HG03575 (cell line): ENCODE measurements around the gene WDR43.

ENCODE experiments used
- ATAC-seq: cut with Tn5 transposase; IDR thresholded peaks from one replicate; pipeline ENCODE4 v1.9.1; 2021; ENCODE audit not compliant: unreplicated experiment, insufficient number of reproducible peaks, low FRiP score; ENCODE audit errors: extremely low read depth

WDR43 gene

GRCh38 chr2:28906821-28907220 is 12.4 kb downstream of the WDR43 start:
- no peak for ATAC-seq

GRCh38 chr2:28908172-28908571 is 13.7 kb downstream of the WDR43 start:
- ATAC-seq: no peak

DNA sequence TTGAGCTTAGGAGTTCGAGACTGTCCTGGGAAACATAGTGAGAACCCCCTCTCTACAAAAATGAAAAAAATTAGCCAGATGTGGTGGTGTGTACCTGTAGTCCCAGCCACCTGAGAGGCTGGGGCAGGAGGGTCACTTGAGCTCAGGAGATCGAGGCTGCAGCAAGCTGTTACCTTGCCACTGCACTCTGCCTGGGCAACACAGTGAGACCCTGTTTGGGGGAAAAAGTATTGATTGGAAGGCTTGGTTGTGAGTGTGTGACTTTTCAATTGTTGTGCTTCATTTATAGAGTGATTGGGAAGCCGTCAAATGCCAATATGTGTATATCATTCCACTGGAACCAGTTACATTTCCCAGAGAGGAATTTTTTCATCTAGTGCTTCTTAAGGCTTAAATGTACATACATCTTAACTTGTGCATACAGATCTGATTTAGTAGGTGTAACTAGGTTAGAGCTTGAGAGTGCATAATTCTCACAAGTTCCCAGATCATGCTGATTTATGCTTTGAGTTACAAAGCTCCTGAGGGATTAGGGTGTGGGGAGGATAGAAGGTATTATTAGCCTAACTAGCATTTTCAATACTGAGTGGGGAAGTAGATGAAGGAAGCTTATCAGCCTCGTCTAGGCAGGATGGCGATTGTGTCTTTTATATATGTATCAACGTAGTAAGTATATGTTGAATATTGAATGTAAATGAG is 15.3 kb downstream of the WDR43 start:
- ATAC-seq: no peak

DNA sequence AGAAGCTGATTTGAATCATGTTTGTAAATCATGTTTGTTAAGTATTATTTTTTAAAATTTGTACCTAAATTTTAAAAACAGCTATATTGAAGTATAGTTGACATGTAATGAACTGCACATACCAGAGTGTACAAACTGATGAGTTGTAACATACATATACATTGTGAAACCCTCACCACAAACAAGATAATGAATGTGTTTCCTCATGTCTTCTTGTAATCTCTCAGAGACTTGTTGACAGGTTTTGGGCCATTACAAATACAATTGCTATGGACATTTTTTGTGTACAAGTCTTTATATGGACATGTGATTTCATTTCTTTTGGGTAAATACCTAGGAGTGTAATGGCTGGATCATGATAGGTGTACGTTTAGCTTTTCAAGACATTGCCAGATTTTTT is 21.5 kb downstream of the WDR43 start:
- ATAC-seq: no peak

DNA sequence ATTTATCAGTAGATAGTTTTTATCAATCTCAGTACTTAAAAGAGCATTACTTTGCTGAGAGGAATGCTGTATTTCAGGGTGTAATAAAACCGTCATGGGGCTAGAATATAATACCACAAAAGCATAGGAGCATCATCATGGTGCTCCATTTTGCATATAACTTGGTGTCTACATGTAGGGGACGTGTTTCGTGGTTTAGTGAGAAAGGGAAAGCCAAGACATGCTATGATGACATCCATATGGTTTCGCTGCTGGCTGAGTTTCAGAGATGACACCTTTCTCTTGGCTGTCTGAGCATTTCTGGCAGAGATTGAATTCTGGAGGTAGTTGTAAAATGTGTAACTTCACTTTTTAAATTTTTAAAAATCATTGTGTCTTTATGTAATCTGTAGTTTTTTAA is 32.4 kb downstream of the WDR43 start:
- no peak for ATAC-seq

DNA sequence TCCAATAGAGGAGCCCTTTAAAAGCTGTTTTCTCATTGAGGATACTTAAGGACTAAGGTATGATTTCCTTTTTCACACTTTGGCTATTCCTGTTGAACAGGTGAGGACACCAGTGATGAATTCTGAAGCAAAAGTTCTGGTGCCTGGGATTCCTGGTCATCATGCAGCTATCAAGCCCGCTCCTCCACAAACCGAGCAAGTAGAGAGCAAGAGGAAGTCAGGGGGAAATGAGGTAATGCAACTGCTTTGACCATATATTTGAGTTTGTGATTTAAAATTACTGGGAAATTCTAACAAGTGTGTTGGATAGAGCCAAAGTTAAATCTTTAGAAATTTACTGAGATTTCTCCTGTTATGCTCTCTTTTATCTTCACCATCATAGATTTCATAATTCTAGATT is 33.0 kb downstream of the WDR43 start:
- ATAC-seq: no peak

DNA sequence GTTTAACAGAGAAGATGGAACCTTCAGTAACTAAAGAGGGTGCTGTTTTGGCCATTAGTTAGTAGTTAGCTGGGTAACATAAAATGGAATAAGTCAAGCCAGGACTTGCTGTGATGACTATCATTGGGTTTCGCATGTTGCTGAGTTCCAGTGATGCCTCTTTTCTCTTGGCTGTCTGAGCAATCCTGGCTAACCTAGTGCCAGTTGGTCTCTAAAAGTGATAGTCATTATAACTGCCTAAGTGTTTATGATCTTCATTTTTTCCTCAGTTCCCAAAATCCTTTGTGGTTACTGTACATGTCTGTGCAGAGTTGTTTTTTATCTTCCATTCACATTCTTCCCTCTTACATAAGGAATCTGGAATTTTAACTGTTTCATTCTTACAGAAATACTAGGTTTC is 33.4 kb downstream of the WDR43 start:
- no peak for ATAC-seq

GRCh38 chr2:28929581-28929980 is 35.1 kb downstream of the WDR43 start:
- ATAC-seq: no peak

DNA sequence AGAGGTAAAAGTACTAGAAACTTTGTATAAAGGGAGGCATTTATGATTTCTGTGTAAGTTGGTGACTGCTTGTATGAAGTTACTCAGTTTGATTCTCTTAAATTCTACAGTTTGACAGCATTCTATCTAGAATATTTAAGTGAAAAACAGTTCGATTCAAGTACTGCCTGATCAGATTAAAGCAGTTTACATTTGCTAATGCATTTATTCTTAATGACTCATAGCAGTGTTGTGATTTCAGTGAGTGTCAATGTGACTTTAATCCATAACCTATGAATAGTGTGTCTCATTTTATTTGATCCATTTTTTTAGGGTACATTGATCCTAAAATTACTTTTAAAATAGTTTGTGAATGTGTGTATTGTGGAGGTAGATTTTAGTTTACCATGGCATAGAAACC is 35.7 kb downstream of the WDR43 start:
- ATAC-seq: no peak

GRCh38 chr2:28934769-28935168 is 40.3 kb downstream of the WDR43 start:
- no peak for ATAC-seq

DNA sequence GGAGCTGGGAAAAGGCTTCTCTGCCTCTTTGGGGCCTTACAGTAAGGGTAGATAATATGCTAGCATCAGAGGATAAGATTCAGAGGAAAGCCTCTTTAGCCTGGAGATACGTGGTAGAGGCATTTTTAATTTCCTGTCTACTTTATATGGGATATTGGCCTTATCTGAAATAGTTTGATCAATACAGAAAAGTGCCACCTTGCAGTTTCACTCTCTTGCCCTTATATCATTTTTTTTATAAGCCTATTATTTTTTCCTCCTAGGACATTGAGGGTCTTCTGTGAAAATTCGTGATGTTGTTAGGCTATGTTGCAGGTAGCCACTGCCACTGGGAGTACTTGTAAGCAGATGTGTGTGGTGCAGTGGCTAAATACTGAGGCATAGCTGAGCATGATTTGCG is 46.5 kb downstream of the WDR43 start:
- no peak for ATAC-seq

DNA sequence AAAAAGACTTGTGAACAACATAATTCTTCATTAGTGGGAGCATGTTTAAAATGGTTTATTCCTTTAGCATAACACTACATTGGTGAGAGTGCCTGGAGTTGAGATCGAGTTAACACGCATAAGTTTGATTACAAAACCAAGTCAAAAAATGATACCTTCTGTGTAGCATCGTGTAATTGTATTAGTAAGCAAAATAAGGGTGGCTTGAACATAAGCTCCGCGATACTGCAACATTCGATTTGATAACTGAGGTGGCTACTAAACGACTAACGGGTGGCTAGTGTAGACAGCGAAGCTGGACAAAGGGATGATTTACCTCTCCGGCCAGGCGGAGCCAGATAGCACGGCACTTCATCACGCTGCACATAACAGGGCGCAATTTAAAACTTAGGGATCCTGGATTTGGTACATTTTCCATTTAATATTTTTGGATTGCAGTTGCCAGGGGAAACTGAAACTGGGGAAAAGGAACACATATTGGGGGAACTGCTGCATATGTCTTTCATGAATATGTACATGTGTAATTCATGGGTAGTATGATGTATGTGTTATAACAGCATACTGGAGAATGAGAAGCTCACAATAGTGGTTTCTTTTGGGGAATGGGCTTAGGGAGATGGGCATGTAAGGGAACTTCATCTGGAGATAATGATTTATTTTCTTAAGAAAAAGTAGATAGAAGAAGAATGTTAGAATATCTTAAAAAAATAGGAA is 50.2 kb downstream of the WDR43 start:
- no peak for ATAC-seq

DNA sequence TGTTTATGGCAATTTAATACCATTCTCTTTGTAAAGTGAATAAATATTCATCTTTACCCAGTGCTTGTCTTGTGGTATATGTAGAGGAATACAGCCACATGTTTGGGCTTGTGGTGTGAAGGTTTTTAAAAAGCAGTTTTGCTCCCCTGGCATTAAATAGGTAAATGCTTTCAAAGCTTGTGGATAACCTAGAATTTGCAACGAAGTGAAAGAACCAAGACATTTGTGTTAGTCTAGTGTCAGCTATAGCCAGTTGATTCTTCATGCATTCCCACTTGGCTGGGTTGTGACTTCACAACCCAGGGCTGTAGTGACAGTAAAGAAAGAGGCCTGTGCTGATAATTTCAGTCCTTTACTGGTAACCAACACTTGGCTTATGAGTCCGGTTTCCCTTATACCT is 53.7 kb downstream of the WDR43 start:
- ATAC-seq: no peak

GRCh38 chr2:28949190-28949589 is 54.7 kb downstream of the WDR43 start:
- ATAC-seq: no peak

GRCh38 chr2:28949617-28950305 is 55.3 kb downstream of the WDR43 start:
- no peak for ATAC-seq

DNA sequence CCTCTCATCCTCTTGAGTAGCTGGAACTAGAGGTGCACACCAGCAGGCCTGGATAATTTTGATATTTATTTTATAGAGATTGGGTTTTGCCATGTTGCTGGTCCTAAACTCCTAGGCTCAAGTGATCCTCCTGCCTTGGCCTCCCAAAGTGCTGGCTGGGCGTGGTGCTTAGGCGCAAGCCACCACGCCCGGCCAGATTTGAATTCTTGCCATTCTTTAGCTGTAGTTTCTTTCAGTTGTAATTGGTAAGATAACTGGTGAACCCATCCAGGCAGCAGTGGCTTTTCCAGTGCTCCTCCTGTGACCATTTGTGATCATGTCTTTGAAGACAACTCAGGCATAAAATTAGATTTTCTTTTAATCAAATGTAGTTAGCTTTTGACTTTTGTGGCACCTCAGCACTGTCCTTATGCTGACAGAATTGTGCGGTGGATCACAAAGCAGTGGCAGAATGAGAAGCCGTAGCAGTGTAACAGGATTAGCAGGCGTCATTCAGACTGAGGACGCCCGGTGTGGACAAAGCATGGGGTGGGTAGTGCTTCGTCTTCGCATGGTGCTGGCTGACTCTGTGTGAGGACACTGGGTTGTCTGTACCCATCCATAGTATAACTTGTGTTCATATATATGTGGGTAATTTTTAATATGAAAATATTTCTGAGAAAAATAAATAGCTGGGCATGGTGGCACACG is 56.6 kb downstream of the WDR43 start:
- ATAC-seq: no peak

DNA sequence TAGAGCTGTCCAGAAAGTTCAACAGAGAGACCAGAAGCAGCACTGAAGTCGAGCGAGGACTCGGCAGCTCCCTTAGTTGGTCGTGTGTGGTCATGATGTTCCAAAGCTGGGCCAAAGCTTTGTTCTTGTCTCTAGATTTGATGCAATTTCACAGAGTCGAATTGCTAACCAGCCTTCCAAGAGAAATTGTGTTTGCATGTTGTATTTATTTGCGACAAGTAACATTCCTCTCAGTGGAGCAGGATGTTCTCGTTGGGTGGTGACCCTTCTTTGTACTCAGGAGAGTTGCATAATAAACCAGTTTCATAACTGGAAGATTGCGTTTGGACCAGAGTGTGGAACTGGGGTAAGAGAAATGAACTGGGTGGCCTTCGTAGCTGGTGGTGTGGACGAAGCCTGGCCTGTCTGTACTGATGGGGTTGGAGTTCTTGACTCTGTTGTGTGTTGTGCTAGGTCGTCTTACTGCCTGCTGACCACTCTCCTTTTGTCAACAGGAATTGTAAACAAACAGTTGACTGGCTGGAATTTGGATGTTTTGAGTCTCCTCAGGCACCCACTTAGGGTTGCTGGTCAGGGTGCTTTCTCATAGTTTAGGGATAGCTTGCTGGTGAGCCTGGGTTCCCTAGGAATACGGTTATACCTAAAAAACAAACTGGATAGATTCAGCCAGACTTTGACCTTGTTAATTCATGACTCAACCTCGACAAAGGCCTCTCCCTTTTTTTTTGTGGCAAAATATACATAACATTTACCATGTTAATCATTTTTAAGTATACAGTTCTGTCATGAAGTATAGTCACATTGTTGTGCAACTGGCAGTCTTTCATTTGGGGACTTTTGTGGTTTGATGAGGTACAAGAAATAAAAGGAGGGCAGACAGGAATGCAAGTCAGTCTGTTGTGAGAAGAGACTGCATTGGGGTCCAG is 57.7 kb downstream of the WDR43 start:
- no peak for ATAC-seq

DNA sequence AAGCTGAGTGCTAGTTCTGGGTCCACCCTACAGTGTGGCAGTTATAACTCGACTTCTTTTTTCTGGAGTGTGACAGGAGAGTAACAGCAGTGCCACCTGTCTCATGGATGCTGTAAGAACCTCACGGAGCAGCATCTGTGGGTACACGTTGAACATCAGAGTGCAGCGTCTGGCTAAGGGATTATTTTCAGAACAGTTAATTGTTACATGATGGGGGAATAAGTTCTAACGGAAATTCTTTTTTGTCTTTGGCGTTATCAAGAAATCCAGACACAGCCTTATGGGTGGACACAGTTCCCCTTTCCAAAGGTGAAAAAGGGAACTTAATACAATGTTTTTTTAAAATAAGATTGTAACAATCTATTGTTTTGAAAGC is 58.4 kb downstream of the WDR43 start:
- ATAC-seq: no peak

- ATAC-seq: no peak
These were observed 61.0 kb downstream of the WDR43 start for GRCh38 chr2:28955467-28955866.
